ENCODE results near the gene AUTS2.

Gene AUTS2

DNA sequence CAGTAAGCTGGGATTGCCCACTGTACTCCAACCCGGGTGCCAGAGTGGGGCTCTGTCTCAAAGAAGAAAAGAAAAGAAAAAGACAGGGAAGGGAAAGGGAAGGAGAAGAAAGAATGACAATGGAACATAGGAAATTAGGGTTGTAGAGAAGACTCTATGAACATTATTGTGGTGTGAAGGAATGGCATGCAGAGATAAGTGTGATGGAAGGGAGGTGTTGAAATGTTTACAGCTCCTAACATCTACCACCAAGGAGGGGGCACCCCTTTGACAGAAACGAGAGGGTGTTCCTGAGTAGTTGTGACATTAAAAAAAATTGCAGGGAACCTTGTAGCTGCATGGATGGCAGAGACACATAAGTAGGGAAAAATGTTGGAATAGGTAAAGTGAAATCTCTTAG lies 27.5 kb downstream of the AUTS2 start:
- no peak for DNase-seq
- Mint-ChIP-seq H3K9me3 (no peaks in the 10 kb centered on the region), H3K4me1 (peaks cover 96% of the 10 kb centered on the region), H3K27me3 (ENCODE audit: low read depth, poor library complexity) (peaks cover 5% of the 10 kb centered on the region), H3K36me3 (ENCODE audit: low read depth) (no peaks in the 10 kb centered on the region), H3K4me3 (no peak overlapping the region), H3K27ac (peak overlapping the region; percentile 60)
- TF ChIP-seq, protein P1, sequence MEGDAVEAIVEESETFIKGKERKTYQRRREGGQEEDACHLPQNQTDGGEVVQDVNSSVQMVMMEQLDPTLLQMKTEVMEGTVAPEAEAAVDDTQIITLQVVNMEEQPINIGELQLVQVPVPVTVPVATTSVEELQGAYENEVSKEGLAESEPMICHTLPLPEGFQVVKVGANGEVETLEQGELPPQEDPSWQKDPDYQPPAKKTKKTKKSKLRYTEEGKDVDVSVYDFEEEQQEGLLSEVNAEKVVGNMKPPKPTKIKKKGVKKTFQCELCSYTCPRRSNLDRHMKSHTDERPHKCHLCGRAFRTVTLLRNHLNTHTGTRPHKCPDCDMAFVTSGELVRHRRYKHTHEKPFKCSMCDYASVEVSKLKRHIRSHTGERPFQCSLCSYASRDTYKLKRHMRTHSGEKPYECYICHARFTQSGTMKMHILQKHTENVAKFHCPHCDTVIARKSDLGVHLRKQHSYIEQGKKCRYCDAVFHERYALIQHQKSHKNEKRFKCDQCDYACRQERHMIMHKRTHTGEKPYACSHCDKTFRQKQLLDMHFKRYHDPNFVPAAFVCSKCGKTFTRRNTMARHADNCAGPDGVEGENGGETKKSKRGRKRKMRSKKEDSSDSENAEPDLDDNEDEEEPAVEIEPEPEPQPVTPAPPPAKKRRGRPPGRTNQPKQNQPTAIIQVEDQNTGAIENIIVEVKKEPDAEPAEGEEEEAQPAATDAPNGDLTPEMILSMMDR (IDR thresholded peaks at IDR 0.05) = no peak

- Mint-ChIP-seq H3K4me1 (peaks cover 96% of the 10 kb centered on the region), H3K4me3 (no peak overlapping the region), H3K9me3 (no peaks in the 10 kb centered on the region), H3K36me3 (ENCODE audit: low read depth) (no peaks in the 10 kb centered on the region), H3K27me3 (ENCODE audit: low read depth, poor library complexity) (peaks cover 2% of the 10 kb centered on the region), H3K27ac (peak overlapping the region; percentile 95)
- TF ChIP-seq, protein P1 (IDR thresholded peaks at IDR 0.05) = no peak
- peak; percentile 29 for DNase-seq
Measured at GRCh38 chr7:69630292-69630691, 32.0 kb downstream of the AUTS2 start.

DNA sequence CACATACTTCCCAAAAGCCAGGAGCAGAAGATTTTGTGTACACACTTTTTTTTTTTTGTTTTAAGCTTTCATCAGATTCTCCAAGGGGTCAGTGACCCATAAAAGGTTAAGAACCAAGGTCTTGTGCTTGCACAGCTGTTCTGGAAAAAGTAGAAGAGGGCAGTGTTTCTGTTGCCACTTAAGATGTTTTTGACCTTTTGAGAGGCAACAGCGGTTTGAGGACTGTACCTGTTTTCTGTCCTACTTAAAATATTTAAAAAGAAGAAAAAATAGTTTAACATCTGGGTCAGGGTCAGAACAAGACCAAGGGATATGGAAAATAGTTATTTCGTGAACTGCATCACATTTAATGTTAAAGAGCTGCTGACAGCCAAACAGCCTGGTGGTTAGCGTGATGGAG lies 32.9 kb downstream of the AUTS2 start:
- peak overlapping the region; percentile 63 for H3K4me3 Mint-ChIP-seq
- peaks cover 94% of the 10 kb centered on the region for H3K4me1 Mint-ChIP-seq
- DNase-seq = no peak
- no peaks in the 10 kb centered on the region for H3K9me3 Mint-ChIP-seq
- H3K27ac Mint-ChIP-seq = peak overlapping the region; percentile 95
- no peaks in the 10 kb centered on the region for H3K27me3 Mint-ChIP-seq (ENCODE audit: low read depth, poor library complexity)
- TF ChIP-seq, protein P1 (IDR thresholded peaks at IDR 0.05) = no peak
- H3K36me3 Mint-ChIP-seq (ENCODE audit: low read depth) = no peaks in the 10 kb centered on the region

GRCh38 chr7:69632280-69632679 lies 34.0 kb downstream of the AUTS2 start:
- TF ChIP-seq, protein P1 (IDR thresholded peaks at IDR 0.05) = no peak
- Mint-ChIP-seq H3K36me3 (ENCODE audit: low read depth) (no peaks in the 10 kb centered on the region), H3K27me3 (ENCODE audit: low read depth, poor library complexity) (no peaks in the 10 kb centered on the region), H3K4me1 (peaks cover 83% of the 10 kb centered on the region), H3K9me3 (no peaks in the 10 kb centered on the region), H3K4me3 (no peak overlapping the region), H3K27ac (no peak overlapping the region)
- no peak for DNase-seq

GRCh38 chr7:69633122-69633831 lies 35.0 kb downstream of the AUTS2 start:
- Mint-ChIP-seq H3K27me3 (ENCODE audit: low read depth, poor library complexity) (no peaks in the 10 kb centered on the region), H3K4me1 (peaks cover 73% of the 10 kb centered on the region), H3K4me3 (no peak overlapping the region), H3K27ac (no peak overlapping the region), H3K36me3 (ENCODE audit: low read depth) (no peaks in the 10 kb centered on the region), H3K9me3 (no peaks in the 10 kb centered on the region)
- TF ChIP-seq, protein P1 (IDR thresholded peaks at IDR 0.05) = no peak
- no peak for DNase-seq

DNA sequence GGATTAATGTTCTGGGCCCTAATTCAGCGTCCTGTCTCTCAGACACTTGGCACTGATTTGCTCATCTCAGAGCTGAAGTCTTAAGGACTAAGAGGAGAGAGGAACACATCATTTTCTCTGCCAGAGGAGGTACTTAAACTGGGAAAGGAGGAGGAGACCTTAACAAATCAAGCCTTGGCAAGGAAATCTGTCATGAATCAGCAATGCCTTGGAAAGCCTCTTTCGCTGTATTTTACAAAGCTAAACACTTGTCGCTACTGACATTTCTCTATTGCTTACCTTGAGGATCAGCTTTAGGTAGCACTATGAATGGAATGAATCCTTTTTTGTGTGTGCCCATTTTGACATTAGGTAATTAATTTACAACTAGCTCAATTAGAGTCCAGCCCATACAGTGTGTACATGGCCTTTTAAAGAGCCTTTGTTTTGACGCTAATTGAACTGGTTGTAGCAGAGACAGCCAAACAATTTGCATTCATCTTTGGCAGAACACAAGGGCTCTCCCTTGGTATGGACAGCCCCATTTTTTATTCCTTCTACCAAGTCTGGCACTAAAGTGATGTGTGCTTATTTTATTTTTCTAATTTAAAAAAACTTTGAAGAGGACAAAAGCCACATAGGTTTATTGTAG lies 37.4 kb downstream of the AUTS2 start:
- Mint-ChIP-seq H3K4me3 (no peak overlapping the region), H3K27ac (peak overlapping the region; percentile 10), H3K9me3 (no peaks in the 10 kb centered on the region), H3K36me3 (ENCODE audit: low read depth) (no peaks in the 10 kb centered on the region), H3K4me1 (peaks cover 70% of the 10 kb centered on the region), H3K27me3 (ENCODE audit: low read depth, poor library complexity) (no peaks in the 10 kb centered on the region)
- no peak for DNase-seq
- TF ChIP-seq, protein P1 (IDR thresholded peaks at IDR 0.05) = no peak
